ENCODE measurements around the gene KHDC4.
A peak's percentile ranks its signal among the peaks of the same experiment; 100 is the strongest.

KHDC4 gene

DNA sequence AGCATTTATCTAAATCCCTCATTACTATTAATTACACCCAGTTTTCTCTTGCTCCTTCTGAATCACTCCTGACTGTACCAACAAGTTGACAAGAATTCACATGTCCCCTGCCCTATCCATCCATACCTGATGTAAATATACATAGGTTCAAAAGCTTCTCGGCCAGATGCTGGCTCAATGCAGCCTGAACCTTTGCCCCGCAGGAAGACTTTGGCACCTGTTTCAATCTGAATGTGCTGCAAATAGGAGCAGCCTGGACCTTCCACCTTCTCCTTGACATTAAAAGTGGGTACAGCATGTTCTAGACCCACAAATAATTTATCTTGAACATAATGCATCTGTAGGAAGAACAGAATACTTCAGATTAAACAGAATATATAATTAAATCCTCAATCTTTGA lies 8.7 kb downstream of the KHDC4 start:
- no peaks in the 10 kb centered on the region for H3K9me3 Mint-ChIP-seq
- H3K4me3 Mint-ChIP-seq = no peak overlapping the region
- peaks cover 3% of the 10 kb centered on the region for H3K4me1 Mint-ChIP-seq
- TF ChIP-seq, protein P1, sequence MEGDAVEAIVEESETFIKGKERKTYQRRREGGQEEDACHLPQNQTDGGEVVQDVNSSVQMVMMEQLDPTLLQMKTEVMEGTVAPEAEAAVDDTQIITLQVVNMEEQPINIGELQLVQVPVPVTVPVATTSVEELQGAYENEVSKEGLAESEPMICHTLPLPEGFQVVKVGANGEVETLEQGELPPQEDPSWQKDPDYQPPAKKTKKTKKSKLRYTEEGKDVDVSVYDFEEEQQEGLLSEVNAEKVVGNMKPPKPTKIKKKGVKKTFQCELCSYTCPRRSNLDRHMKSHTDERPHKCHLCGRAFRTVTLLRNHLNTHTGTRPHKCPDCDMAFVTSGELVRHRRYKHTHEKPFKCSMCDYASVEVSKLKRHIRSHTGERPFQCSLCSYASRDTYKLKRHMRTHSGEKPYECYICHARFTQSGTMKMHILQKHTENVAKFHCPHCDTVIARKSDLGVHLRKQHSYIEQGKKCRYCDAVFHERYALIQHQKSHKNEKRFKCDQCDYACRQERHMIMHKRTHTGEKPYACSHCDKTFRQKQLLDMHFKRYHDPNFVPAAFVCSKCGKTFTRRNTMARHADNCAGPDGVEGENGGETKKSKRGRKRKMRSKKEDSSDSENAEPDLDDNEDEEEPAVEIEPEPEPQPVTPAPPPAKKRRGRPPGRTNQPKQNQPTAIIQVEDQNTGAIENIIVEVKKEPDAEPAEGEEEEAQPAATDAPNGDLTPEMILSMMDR (IDR thresholded peaks at IDR 0.05; ENCODE audit: unreplicated experiment in 3 of 3) = no peak
- H3K27ac Mint-ChIP-seq = no peak overlapping the region
- no peaks in the 10 kb centered on the region for H3K27me3 Mint-ChIP-seq (ENCODE audit: low read depth)
- peaks cover 84% of the 10 kb centered on the region for H3K36me3 Mint-ChIP-seq (ENCODE audit: low read depth)

DNA sequence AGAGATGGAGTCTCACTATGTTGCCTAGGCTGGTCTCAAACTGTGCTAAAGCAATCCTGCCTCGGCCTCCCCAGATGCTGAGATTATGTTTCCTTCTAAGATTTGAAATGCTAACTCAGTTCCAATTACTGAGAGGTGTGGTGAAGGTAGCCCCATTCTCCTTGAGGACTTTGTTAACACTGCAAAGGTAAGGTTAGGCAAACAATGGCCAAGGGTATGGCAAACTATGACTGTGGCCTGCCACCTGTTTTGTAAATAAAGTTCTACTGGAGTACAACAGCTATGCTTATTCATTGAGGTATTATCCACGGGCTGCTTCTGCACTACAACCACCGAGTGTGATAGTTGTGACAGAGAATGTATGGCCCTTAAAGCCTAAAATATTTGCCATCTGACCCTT lies 13.5 kb downstream of the KHDC4 start:
- Mint-ChIP-seq H3K27ac (no peak overlapping the region), H3K9me3 (no peaks in the 10 kb centered on the region), H3K4me3 (no peak overlapping the region), H3K27me3 (ENCODE audit: low read depth) (no peaks in the 10 kb centered on the region), H3K4me1 (no peaks in the 10 kb centered on the region), H3K36me3 (ENCODE audit: low read depth) (peaks cover 80% of the 10 kb centered on the region)
- TF ChIP-seq, protein P1 (IDR thresholded peaks at IDR 0.05; ENCODE audit: unreplicated experiment in 3 of 3) = no peak

DNA sequence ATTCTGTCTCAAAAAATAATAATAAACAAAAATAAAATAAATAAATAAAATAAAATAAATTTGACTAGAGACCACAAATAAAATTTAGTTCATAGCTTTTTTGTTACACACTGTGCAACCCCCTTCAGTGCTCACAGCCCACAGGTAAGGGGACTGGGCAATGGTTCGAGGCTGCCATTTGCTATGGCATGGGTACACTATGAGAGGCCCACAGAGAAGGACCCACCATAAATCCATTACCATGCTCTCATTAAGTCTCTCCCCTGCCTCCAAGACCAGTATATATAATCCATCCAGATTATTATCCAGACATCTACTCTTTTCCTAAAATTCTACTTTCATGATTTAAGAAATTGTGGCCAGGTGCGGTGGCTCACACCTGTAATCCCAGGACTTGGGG lies 14.4 kb downstream of the KHDC4 start:
- Mint-ChIP-seq H3K9me3 (no peaks in the 10 kb centered on the region), H3K36me3 (ENCODE audit: low read depth) (peaks cover 80% of the 10 kb centered on the region), H3K4me1 (no peaks in the 10 kb centered on the region), H3K27me3 (ENCODE audit: low read depth) (no peaks in the 10 kb centered on the region), H3K4me3 (no peak overlapping the region), H3K27ac (no peak overlapping the region)
- TF ChIP-seq, protein P1 (IDR thresholded peaks at IDR 0.05; ENCODE audit: unreplicated experiment in 3 of 3) = no peak

DNA sequence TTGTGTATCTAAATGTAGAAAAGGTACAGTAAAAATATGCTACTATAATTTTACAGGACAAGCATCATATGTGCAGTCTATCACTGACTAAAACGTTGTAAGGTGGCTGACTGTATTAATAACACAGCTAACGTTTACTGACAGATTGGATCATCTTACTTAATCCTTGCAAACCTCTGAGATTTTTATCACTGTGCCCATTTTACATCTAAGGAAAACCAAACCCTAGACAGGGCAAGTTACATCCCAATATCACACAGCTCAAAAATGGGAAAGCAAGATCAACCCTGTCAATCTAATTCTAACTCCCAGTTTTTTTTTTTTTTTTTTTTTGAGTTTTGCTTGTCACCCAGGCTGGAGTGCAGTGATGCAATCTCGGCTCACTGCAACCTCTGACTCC lies 15.6 kb downstream of the KHDC4 start:
- TF ChIP-seq, protein P1 (IDR thresholded peaks at IDR 0.05; ENCODE audit: unreplicated experiment in 3 of 3) = no peak
- Mint-ChIP-seq H3K4me3 (no peak overlapping the region), H3K4me1 (no peaks in the 10 kb centered on the region), H3K27ac (no peak overlapping the region), H3K36me3 (ENCODE audit: low read depth) (peaks cover 79% of the 10 kb centered on the region), H3K9me3 (no peaks in the 10 kb centered on the region), H3K27me3 (ENCODE audit: low read depth) (no peaks in the 10 kb centered on the region)

DNA sequence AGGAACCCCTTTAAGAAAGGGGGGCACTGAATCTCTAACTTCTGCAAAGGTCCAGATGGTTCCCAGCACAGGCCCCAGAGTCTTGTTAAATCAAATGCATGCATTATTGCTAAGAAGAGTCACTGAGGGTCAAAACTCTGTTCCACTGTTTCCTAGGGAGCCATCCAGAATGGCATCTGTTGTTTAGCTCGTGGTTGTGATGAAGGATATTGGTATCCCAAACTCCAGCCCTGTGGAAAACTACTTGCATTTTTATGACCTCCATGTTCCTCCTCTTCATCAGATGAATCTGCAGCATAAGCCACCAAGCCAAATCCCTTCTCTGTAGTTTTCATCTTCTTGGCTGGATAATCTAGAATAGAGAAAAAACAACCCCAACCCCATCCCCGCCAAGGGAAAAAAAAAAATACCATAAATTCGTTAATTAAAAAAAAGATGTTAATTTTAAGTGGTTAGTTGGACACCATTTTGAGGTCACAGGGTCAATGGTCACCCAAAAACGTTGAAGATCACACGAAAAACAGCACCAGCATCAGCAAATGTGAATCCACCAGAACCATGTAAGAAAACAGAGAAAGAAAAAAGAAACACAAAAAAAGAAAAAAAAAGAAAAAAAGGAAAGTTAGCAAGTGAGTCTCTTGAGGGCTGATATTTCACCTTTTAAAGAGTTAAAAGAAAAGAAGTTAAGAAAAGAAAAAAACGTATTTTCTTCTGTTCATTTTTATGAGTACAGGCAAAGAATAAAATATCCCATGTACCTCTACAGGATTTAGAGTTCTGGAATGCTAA lies 20.1 kb downstream of the KHDC4 start:
- peaks cover 72% of the 10 kb centered on the region for H3K36me3 Mint-ChIP-seq (ENCODE audit: low read depth)
- no peaks in the 10 kb centered on the region for H3K27me3 Mint-ChIP-seq (ENCODE audit: low read depth)
- no peaks in the 10 kb centered on the region for H3K9me3 Mint-ChIP-seq
- H3K4me3 Mint-ChIP-seq = no peak overlapping the region
- no peak overlapping the region for H3K27ac Mint-ChIP-seq
- TF ChIP-seq, protein P1 (IDR thresholded peaks at IDR 0.05; ENCODE audit: unreplicated experiment in 3 of 3) = no peak
- peaks cover 17% of the 10 kb centered on the region for H3K4me1 Mint-ChIP-seq

DNA sequence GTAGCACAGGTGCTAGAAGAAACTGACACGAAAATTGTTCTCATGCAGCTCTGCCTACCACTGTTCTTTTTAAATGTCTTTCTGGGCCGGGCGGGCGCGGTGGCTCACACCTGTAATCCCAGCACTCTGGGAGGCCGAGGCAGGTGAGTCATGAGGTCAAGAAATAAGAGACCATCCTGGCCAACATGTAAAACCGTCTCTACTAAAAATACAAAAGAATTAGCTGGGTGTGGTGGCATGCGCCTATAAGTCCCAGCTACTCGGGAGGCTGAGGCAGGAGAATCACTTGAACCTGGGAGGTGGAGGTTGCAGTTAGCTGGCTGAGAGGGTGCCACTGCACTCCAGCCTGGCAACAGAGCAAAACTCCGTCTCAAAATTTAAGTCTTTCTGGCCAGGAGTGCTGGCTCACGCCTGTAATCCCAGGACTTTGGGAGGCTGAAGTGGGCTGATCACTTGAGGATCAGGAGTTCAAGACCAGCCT lies 22.1 kb downstream of the KHDC4 start:
- Mint-ChIP-seq H3K27ac (peak overlapping the region; percentile 91 to 96 (median 95)), H3K4me3 (peak overlapping the region; percentile 95 to 99 (median 98)), H3K9me3 (no peaks in the 10 kb centered on the region), H3K27me3 (ENCODE audit: low read depth) (no peaks in the 10 kb centered on the region), H3K36me3 (ENCODE audit: low read depth) (peaks cover 69% of the 10 kb centered on the region), H3K4me1 (peaks cover 17% of the 10 kb centered on the region)
- TF ChIP-seq, protein P1 (IDR thresholded peaks at IDR 0.05; ENCODE audit: unreplicated experiment in 3 of 3) = no peak

All from nephron (organoid).